NCI-H2227 (cell line): Measurements from ENCODE around the gene ACOX3.

Source experiments
- DNase-seq: peaks from one replicate; lab custom pipeline; 2025; ENCODE audit not compliant: unreplicated experiment; lab: John Stamatoyannopoulos, UW

ACOX3 gene

GRCh38 chr4:8468746-8469535 is 28.4 kb upstream of the ACOX3 start:
- peak; percentile 40 for DNase-seq

DNA sequence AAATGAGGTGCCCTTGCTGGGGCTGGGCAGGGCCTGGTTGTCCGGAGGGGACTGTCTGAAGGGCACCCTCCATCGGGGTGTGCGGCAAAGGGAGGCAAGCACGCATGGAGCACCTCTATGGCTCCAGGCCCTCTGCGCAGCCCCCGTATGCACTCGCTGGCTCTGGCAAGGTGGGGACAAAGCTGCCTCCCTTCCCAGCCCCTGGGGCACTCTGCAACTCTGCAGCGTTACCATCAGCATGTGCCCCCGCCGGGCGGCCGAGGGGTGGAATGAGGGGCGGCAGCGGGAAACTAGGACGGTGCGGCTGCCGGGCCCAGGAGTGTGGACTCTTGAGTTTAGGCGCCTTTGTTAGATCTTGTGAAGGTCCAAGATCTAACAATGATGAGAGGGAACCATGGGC is 26.5 kb upstream of the ACOX3 start:
- DNase-seq, result no peak

DNA sequence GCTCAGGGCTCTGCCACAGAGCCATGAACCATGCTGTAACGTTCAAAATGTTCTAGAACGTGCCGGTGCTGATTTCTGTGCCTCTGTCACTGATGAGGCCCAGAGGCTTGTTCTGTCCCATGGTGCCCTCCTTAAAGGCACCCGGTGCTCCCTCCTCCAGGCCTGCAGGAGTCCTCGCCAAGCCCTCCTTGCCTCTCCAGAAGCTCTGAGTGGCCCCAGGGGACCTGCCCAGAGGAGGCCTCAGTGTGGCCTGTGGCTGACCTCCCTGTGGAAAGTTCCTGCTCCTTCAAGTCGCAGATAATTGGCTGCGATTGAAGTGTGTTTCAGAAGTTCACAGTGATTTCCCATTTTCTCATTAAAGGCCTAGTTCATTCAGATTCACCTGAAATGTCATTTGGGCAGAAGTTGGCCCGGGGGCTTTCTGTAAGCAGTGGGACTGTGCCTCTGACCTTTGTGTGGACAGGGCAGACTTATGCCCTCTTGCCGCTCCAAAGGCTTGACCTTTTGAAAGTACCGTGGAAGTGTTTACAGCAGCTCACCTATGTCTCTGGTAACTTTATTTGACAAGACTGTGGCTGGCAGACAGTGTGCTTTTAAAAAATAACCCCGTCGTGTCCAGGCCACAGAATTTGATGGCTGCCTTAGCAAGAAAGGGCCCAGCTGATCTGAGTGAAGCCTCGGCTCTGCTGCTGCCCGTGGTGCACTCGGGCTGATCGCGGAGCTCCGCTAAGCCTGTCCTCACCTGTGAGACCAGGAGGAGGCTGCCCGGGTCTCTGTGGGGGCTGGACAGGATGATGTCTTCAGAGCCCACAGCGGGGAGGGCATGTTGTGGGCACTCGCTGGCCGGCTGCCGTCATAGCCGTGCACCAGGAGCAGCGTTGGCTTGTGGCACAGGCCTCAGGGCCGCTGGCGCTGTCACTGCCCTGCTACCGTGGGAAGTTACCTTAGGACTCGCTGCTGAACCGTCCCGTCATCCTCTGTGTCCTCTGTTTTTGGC is 25.4 kb upstream of the ACOX3 start:
- DNase-seq, result no peak

GRCh38 chr4:8464381-8464780 is 23.9 kb upstream of the ACOX3 start:
- no peak for DNase-seq

- DNase-seq, result no peak
These were observed 23.3 kb upstream of the ACOX3 start for GRCh38 chr4:8463811-8464210.

DNA sequence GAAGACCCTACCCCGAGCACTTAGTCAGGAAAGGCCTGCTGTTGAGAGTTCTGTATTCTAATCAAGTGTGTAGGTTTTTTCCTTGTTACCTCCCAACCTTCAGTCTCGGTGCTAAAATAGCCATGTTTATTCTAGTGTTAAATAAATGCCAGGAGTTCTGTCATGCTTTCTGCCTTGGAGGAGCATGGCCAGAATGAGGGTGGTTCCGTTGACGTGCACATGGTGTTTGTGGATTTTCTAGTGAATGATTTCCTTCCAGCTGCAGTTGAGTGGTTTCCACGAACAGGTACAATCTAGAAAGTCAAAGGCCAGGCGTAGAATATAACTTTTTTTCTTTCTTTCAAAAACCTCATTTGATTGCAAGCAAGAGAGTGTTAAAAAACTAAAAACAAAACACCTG is 21.1 kb upstream of the ACOX3 start:
- no peak for DNase-seq

GRCh38 chr4:8461086-8461485 is 20.6 kb upstream of the ACOX3 start:
- DNase-seq, result no peak

DNA sequence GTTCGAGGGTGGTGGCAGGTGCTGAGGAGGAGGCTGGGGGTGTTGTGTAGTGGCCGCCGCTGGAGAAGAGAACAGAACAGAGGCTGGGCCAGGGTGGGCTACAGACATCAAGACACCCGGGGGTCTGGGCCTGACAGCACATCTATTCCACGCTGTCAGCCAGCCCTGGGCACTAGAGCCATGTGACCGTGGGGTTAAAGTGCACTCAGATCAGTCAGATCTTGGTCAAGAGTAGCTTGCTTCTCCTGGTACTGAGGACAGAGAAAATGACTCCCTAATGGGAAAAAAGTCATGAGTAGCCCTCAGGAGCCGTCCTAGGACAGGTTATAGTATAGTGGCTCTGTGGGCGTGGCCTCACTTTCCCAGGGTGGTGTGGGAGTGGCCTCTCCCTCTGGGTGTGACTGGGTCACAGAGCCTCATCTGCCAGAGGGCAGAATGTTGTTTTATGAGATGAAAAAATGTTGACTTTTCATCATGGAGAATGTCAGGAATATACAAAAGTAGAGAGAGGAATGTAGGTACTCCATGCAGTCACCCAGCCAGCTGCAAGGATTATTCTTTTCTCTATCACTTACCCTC is 19.4 kb upstream of the ACOX3 start:
- no peak for DNase-seq

DNA sequence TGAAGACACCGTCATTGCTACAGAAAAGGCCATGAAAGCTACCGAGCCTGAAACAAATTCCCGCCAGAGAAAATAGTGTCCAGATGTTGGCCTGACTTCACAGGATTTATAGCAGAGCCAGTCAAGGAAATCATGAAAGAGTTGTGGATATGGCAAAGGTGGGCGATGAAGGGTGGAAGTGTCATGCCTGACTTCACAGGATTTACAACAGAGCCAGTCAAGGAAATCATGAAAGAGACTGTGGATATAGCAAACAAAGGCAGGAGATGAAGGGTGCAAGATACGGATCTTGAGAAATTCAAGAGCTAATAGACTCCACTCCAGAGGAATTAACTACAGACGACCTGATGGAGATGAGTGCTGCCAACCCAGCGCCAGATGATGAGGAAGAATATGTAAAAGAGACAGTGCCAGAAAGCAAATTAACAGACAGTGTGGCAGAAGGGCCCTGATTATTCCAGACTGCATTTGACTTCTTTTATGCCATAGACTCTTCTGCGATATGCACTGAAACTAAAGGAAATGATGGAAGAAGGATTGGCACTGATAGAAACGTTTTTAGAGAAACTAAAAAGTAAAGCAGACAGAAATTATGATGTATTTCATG is 17.2 kb upstream of the ACOX3 start:
- no peak for DNase-seq

DNA sequence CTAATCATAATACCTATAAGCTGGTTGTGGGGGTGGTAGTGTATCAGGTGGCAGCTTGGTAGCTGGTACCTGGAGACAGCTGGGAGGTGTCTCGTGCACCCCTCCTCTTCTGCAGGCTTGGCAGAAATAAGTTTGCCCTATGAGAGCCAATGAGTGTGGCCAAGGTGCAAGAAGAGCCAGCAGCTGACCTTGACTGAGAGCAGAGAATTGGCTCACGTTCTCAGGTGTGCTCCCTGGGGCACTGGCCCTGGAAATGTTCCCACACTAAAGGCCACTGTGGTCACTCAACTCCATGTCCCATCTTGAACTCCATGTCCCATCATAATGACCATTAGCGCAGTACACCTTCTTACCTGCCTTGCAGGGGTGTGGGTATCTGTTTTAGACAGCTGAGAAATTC is 13.4 kb upstream of the ACOX3 start:
- no peak for DNase-seq

GRCh38 chr4:8451440-8452182 is 11.1 kb upstream of the ACOX3 start:
- DNase-seq, result no peak

DNA sequence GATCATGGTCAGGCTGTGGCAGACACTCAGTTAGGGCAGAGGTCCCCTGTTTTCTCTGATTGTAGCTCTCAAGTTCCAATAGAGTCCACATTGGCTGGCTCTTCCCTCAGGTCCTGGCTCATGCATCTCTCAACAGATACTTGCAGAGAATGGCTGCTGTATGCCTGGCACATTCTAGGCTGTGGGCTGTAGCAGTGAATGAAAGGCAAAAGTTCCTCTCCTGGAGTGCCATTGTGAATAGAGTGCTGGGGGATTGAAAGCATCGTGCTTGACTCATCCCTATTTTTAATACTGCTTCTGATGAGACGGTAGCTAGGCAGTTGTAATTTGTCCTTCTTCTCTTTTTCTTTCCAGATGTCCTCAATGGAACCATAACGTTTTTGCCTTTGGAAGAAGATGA is 5.6 kb upstream of the ACOX3 start:
- DNase-seq, result no peak

DNA sequence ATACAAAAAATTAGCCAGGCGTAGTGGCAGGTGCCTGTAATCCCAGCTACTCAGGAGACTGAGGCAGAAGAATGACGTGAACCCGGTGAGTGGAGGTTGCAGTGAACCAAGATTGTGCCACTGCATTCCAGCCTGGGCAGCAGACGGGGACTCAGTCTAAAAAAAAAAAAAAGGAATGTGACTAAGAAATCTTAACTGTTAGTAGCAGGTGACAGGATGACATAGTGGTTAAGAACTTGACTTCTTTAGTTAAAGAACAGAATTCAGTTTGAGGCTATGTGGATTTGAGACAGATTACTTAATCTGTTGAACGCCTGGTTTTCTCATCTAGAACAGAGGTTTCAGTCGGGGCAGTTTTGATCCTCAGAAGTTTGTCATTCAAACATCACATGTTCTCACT is 3.3 kb upstream of the ACOX3 start:
- no peak for DNase-seq

- no peak for DNase-seq
These were observed 2.3 kb upstream of the ACOX3 start for GRCh38 chr4:8442596-8443358.

- DNase-seq, result no peak
These were observed 1.1 kb upstream of the ACOX3 start for GRCh38 chr4:8441499-8442091.

DNA sequence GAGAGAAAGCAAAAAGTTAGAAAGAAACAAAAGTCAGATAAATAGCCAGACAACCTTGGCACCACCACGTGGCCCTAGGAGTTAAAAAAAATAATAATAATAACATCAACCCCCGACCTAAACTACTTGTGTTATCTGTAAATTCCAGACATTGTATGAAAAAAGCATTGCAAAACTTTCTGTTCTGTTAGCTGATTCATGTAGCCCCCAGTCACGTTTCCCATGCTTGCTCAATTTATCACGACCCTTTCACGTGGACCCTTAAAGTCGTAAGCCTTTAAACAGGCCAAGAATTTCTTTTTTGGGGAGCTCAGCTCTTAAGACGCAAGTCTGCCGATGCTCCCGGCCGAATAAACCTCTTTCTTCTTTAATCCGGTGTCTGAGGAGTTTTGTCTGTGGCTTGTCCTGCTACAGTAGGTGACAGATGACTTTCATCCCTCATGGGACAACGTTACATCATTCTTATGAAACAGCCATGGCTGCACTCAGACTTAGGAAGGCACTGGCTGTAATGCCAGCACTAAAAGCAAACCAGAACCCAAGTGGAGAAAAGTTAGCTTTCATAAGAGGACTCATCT is 520 bp downstream of the ACOX3 start:
- peak; percentile 33 for DNase-seq

DNA sequence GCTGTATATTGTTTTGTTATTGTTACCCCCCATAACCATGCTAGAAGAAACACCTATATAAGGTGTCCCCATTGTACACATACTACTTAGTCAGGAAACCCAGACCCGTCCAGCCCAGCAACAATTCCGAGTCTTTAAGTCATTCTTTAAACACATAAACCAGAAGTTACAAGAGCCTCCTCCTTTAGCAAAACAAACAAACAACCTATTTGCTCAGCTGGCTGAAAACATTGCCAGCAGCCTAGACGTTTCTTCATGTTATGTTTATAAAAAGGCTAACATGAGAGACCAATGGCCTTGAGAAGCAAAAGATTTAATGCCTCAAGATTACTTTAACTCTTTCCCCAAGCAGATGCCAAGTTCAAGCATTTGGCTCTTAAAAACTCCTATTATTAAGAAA is 1.4 kb downstream of the ACOX3 start:
- DNase-seq, result no peak

GRCh38 chr4:8438743-8439142 is 1.8 kb downstream of the ACOX3 start:
- no peak for DNase-seq

GRCh38 chr4:8437281-8437680 is 3.2 kb downstream of the ACOX3 start:
- no peak for DNase-seq
